Measurements from ENCODE around the gene TNIP1.

TNIP1 gene

GRCh38 chr5:150999704-151000442 lies 81.0 kb downstream of the TNIP1 start:
- DNase-seq (ENCODE audit: low read depth), result no peak

- no peak for DNase-seq (ENCODE audit: low read depth)
Measured at GRCh38 chr5:150993826-150994412, 86.9 kb downstream of the TNIP1 start.

- DNase-seq (ENCODE audit: low read depth), result no peak
Measured at GRCh38 chr5:150993422-150993821, 87.4 kb downstream of the TNIP1 start.

GRCh38 chr5:150992705-150993104 lies 88.1 kb downstream of the TNIP1 start:
- DNase-seq (ENCODE audit: low read depth), result no peak

- DNase-seq (ENCODE audit: low read depth), result no peak
Measured at GRCh38 chr5:150989695-150990094, 91.1 kb downstream of the TNIP1 start.

GRCh38 chr5:150987746-150988145 lies 93.1 kb downstream of the TNIP1 start:
- no peak for DNase-seq (ENCODE audit: low read depth)

Data from stimulated activated CD8-positive, alpha-beta memory T cell treated with anti-CD3 and anti-CD28 coated beads, Interleukin-12 subunit alpha, Interleukin-12 subunit beta, amount 100 ng/mL, for 4 hours (primary cell).